GM19455 (cell line): Measurements from ENCODE around the gene SMYD4.
"Not testable (repeated sequence)": the region's sequence is repeated elsewhere in the genome, so short reads cannot be mapped to it uniquely, and the experiment has no call there.

ENCODE experiments used
- ATAC-seq: cut with Tn5 transposase; IDR thresholded peaks from one replicate; pipeline ENCODE4 v1.9.1; 2021; ENCODE audit not compliant: unreplicated experiment

SMYD4 gene

DNA sequence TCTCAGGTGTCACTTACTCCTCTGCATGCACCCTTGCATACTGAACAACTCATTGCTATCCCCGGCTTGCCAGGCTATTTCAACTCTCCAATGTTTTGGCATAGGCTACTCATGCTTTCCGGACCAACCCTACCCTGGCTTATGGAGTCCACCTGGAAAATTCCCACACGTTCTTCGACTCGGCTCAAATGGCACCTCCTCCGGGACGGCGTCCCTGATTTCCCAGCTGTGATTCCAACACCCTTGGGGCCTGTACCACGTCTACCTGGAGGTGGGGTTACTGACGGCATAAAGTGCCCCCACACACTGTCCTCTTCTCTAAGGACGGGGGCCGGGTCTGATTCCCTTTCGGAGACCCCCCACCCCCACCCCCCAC, 498 bp downstream of the SMYD4 start:
- peak; percentile 16 for ATAC-seq

DNA sequence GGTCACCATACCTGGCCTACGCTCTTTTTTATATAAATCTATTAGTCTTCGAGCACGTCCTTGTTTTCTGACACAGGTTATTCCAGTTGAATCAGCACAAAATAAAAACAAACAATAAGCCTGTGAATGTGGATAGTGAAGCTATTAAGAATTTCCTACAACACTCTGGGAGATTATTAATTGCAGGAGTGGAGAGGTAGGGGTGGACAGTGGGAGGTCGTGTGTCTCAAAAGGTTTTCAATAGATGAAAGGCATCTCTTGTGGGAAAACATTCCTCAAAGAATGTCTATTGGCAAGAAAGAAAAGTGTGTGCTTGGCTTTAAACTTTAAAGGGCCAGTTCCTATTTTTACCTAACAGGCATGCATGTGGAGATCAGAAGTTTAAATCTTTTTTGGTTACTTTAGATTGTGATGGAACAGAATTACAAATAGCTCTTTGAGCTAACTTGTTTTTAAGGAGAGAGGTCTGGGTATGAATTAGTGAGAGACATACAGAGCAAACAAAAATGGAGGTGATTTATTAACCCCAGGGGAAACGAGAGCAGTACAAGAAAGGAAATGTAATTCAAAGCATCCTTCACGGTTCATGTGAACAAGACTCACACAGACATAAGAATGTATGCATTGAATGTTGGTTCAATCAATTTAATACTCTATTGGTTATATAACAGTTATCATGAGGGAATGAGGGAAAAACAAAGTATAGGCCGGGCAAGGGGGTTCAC, 9.0 kb downstream of the SMYD4 start:
- ATAC-seq, result no peak

DNA sequence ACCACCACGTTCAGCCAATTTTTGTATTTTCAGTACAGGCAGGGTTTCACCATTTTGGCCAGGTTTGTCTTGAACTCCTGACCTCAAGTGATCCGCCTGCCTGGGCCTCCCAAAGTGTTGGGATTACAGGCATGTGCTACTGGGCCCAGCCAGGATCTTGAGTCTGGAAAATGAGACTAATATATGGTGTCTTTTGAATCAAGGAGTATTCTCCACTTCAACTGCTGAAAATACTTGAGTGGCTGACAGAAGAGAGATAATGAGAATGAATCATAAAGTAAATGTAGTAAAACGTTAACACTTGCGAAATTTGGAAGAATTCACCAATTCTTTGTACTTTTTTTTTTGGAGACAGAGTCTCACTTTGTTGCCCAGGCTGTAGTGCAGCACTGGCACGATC, 16.6 kb downstream of the SMYD4 start:
- no peak for ATAC-seq

DNA sequence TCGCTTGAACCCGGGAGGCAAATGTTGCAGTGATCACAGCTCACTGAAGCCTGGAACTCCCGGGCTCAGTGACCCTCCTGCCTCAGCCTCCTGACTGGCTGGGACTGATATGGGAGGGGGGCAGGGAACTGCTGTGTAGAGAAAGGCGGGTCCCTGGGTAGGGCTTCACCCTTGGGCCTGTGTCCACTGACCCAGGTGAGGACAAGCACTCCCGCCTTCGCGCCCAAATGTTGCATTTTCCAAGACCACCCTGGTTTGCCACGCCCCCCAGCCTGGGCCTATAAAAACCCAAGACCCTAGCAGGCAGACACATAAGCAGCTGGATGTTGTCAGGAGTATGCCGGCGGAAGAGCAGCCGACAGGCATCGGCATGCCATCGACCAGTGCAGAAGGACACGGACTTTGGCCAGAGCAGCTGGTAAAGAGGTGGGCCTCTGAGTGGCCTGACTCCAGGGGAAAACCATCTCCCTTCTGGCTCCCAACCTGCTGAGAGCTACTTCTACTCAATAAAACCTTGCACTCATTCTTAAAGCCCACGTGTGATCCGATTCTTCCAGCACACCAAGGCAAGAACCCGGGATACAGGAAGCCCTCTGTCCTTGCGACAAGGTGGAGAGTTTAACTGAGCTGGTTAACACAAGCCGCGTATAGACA, 19.1 kb downstream of the SMYD4 start:
- ATAC-seq, result no peak

DNA sequence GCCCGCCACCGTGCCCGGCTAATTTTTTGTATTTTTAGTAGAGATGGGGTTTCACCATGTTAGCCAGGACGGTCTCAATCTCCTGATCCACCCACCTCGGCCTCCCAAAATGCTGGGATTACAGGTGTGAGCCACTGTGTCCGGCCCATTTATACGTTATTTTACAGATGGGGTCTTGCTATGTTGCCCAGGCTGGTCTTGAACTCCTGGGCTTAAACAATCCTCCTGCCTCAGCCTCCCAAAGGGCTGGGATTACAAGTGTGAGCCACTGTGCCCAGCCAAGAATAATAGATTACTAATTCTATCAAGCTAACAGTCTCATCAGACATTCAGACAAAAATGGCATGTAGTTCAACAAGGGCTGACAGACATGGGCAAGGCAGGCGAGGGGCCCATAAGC, 19.9 kb downstream of the SMYD4 start:
- ATAC-seq, result not testable (repeated sequence)

DNA sequence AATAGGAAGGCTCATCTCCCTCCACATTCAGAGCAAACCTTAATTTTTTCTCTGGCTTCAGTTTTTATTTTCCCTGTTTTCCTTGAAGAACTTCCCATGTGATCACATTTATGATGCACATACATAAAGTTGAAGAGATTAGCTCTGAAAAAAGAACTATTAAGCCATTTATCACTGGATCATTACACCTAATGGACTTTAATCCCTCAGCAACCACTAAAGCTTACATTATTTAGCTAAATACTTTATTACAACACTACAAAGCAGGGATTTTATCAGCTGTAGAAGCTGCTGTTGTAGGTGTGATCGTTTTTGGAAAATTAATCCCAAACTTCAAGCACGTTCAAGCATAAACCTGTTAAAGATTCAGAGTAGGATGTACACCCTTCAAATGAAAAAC, 21.1 kb downstream of the SMYD4 start:
- no peak for ATAC-seq

DNA sequence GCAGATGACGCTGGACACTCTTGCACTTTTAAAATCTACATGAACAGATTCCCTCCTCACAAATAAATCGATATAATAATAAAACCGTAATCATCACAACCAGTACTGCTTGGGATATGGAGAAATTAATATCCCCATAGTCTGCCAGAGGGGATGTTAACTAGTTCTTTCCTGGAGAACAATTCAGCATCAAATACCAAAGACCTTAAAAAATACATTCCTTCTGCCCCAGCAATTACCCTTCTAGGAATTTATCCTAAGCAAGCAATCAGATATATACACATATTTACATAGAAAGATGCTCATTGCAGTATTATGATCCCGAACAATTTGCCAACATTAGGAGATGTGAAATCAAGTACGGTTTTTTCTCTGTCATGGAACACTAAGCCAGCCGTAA, 21.8 kb downstream of the SMYD4 start:
- no peak for ATAC-seq

DNA sequence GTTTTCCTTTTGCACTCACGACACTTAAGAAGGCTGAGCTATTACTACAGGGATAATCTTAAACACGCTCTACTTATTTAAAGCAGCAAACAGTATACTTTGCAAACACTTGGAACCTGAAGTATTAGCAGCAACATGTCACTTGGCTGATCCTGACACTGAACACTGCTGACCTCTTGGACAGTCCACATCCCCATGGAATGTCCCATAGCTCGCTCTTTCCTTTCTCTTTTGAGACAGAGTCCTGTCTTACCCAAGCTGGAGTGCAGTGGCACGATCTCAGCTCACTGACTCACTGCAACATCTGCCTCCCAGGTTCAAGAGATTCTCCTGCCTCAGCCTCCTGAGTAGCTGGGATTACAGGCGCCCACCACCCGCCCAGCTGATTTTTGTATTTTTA, 26.4 kb downstream of the SMYD4 start:
- no peak for ATAC-seq

DNA sequence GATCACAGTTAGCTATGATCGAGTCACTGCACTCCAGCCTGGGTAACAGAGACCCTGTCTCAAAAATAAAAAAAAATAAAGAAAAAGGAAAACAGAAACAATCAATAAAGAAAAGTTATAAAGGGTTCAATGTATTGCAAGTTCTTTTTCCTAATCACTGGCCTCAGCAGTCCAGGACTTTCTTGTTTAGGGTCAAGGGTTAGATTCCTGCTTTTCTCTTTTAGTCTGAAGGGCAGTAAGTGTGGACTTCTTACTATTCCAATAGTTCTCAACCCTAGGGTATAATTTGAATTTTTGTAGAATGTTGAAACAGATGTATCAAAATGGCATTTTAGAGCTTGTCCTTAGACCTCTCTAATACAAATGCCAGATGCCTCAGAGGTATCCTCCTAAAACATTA, 27.3 kb downstream of the SMYD4 start:
- ATAC-seq, result no peak

DNA sequence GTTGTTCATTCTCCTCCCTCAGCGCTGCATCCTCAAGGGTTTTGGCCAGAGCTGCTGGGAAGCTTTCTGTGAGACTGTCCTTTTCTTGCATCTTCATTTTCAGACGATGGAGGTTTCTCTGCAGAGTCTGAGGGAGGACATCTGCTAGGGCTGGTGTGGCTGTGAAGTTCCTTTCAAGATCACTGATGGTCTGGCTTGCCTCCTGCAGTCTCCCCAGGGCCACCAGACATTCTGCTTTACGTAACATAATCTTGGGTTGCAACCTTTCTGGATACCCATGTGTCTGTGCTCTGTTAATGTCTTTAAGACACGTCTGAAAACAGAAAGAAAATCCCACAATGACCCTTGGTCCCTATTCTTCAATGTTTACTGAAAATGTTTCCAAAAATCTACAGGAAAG, 29.0 kb downstream of the SMYD4 start:
- ATAC-seq, result no peak

DNA sequence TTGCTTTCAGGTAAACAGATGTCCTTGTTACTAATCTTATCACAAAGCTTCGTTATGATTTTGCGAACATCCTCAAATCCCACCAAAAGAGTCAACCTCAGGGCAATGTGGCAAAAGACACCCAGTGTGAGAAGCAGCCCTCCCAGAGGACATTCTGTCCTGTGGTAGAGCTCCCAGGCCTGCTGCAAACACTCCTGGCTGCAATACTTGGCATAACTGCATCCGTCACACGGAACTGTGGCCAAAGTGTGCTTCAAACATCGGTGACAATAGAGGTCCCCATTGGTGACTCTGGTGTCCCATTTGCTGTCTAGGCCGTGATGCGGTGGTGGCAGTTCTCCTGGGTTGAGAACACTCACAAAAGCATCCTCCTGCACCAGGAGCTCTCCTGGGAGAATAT, 29.5 kb downstream of the SMYD4 start:
- ATAC-seq, result no peak

DNA sequence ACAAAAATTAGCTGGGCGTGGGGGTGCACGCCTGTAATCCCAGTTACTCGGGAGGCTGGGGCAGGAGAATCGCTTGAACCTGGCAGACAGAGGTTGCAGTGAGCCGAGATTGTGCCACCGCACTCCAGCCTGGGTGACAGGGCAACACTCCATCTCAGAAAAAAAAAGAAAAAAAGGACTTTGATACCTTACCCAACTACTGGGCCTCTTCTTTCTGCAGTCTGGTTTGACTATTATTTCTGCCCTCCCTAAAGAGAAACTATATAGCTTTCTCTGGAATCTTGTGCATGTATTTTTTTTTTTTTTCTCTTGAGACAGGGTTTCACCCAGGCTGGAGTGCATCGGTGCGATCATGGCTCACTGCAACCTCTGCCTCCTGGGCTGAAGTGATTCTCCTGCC, 31.9 kb downstream of the SMYD4 start:
- not testable (repeated sequence) for ATAC-seq

DNA sequence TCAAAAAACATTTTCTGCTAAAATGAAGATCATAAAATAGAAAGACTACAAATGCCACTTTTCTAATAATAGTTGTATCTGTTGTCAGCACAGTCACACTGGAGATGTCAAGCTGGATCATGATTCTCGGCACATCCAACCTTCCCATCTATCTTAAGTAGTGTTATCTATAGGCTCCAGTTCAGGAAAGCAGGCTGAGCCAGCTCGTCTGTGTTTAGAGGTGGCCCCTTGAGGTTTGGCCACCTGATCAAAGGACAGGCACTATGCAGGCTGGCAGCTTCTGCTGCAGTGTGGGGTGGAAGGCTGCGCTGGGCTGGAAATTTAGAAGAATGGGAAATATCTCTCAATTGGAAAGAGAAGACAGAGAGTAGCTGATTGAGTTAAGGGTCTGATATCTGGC, 32.4 kb downstream of the SMYD4 start:
- no peak for ATAC-seq

DNA sequence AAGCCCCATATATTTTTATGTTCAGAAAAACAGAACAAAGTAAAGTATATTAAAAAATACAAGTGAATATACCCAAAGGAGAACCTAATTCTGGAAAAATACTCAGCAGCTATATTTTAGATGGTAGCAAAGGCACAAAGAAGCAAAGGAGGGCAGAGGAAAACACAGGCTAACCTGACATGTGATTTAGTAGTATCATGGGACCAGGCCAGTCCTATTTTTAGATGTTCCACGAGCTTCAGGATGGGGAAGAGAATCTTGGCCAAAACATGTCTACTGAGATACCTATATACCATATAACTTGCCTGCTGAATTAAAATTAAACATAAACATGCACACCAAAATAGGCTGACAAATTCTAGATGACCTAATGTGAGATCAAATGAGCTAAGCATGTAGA, 32.9 kb downstream of the SMYD4 start:
- no peak for ATAC-seq

DNA sequence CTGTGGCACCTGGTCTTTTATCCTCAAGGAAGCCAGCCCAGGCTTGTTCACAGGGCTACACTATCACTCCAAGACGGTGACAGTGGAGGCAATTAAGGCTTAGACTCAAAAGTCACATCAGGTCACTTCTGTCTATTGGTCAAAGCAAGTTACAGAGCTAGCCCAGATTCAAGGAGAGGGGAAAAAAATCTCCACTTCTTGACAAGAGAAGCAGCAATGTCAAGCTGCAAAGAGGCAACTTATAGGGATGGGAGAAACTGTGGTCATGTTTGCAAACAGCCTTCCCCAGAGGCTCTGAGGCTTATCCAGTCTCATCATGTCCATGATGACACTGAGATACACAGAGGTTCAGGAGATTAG, 36.3 kb downstream of the SMYD4 start:
- ATAC-seq, result no peak

DNA sequence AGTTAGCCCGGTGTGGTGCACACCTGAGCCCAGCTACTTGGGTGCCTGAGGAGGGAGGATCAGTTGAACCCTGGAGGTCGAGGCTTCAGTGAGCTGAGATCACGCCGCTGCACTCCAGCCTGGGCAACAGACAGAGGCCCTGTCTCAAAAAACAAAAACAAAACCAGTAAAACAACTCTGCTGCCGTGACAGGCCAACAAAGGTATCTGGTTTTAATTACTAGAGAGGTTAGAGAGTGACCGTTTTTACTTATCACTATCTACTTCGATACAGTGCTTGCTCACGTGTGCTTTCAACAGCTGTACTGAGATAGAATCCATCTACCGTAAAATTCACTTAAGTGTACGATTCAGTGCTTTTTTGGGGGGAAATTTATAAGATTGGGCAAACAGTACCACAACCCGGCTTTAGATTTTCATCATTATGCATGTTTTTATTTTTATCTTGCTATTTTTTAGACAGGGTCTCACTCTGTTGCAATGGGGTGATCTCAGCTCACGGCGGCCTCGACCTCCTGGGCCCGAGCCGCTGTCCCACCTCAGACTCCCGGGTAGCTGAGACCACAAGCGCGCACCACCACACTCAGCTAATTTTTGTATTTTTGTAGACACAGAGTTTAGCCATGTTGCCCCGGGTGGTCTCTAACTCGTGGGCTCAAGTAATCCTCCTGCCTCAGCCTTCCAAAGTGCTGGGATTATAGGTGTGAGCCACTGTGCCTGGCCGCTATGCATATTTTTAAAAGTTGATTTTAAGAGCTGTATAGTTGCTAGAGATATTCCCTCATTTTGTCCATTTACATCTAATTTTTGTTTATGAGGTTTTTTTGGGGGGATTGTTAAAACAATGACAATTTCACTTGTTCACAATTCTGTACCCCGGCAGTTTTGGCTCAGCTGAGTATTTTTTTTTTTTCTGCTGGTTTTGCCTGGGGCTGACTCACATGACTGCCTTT, 36.9 kb downstream of the SMYD4 start:
- ATAC-seq, result no peak

DNA sequence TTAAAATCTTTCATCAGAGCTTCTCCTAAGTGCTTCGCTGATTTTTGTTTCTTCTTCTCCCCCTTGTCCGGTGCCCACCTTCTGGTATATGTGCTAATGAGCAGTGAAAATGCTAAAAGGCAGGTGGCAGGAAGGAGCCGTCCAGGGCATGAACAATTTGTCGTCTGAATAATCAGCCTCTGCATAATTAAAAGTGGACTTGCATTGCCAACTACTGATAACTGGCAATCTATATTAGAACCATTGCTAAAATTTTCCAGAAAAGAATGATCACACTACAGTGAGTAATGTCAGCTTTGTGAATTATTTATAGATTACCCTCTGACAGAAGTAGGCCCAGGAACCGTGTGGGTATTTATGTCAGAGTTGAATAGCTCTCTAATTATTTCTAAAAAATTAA, 39.8 kb downstream of the SMYD4 start:
- no peak for ATAC-seq

DNA sequence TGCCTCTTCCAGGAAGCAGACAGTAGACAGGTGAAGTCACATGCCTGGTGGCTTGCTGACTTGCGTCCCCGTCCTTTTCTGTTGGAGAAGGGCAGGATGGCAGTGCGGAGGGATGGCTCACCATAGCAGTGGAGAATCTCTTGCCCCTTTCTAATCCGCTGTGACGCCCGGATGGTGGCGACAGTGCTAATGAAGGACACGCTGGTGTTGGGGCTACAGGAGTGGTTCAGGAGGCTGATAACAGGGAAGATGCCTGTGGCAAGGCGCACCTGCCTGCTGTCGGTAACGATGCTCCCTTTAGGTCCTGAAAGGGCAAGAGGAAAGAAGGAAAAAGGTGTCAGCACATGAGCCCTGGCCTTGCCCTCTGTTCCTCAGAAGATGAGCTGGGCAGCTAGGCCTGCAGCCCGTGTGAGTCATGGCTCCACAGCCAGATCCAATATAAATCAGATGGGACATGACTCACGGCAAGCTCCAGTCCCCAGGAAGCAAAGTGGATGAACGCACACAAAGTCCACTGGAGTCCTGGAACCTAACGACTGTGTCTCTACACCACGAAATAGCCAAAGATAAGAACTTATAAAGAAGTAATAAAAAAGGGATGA, 42.3 kb downstream of the SMYD4 start:
- ATAC-seq, result no peak

DNA sequence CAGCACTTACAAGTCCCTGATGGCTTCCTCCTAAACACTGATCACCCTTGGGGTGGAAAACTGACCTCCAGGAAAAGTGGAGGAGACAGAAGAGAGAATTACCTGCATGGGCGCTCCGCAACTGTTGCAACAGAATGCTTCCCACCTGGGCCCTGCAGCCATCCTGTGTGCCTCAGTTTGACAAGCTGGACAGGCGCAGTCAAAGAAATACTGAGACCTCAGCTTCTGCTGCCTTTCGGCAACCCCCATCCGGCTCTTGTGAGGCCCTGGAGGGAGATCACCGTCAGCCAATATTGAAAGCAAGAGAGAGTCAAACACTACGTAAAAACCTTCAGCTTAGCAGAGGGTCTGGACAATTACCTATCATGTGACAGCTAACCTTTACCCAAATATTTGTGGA, 43.0 kb downstream of the SMYD4 start:
- no peak for ATAC-seq

DNA sequence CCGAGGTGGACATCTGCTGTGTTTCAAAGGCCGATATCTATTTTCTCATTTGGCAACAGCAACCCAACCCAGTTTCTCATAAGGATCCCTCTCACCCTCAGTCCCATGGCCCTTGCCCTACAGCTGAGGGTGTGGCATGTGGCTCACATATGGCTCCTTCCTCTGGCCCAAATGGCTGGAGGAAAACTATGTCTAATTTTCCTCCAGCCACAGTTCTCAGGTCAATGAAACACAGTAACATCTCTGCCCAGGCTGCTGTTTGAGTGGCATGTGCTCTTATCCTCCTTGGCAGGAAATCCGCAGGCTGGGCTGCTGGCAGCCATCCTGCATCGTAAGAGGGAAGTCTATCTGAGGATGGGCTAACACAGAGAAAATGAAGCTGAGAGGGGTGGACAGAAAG, 43.8 kb downstream of the SMYD4 start:
- ATAC-seq, result no peak

DNA sequence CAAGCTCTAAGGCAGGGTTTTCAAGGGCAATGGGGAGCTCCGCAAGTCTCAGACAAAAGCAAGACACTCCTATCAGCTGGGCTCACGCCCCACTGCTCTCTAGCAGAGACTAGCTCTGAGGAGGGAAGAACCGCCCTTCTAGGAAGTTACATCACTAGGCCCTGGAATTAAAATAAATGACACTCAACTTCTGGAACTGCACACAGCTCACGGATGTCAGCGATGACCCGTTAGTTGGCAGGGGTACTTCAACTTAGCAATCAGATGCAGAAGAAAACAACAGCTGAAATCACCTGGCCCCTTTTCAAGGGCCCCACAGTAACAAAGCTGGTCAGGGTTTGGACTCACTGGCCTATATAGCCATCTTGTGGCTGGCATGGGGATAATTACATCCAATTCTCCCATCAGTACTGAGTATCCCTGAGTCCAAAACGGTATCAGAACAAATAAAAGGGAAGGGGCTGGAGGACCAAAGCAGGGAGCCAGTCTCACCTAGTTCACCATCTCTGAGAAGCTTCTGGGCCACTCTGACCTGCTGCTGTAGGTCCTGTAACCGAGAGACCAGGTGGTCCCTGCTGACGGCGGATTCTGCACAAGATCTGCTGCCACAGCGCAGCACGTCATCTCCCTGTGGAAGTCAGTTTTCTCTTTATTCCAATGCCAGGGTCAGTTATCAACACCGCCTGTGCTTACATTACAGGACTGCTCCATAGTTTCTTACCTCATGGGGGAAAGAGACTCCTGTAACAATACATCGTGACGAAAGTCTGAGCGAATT, 45.7 kb downstream of the SMYD4 start:
- no peak for ATAC-seq
